Measurements from ENCODE around the gene MAMLD1.

MAMLD1 gene

GRCh38 chrX:150408007-150408406 is 44.9 kb downstream of the MAMLD1 start:
- DNase-seq (ENCODE audit: low spot score): no peak

GRCh38 chrX:150408561-150408960 is 45.4 kb downstream of the MAMLD1 start:
- no peak for DNase-seq (ENCODE audit: low spot score)

- no peak for DNase-seq (ENCODE audit: low spot score)
Observed at GRCh38 chrX:150409486-150409885, 46.4 kb downstream of the MAMLD1 start.

- DNase-seq (ENCODE audit: low spot score): no peak
Observed at GRCh38 chrX:150409964-150410363, 46.8 kb downstream of the MAMLD1 start.

- DNase-seq (ENCODE audit: low spot score): no peak
Observed at GRCh38 chrX:150410513-150410912, 47.4 kb downstream of the MAMLD1 start.

DNA sequence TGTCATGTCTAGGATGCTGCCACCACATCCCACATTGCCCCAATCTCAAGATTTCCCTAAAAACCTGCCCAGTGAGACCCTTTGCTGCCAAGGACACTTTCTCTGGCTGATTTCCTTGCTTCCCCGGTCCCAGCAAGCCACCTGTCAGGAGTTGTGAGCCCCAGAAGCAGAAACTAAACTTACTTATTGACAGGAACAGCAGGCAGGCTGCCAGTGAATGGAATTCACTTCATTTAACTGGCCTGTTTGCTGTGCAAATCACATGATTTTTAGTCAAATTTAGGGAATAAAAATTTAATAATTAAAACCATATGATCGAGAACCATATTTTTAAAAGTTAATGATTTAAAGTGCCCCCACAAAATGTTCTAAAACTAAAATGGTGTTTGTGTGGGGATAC is 48.5 kb downstream of the MAMLD1 start:
- DNase-seq (ENCODE audit: low spot score): no peak

GRCh38 chrX:150414228-150414627 is 51.1 kb downstream of the MAMLD1 start:
- no peak for DNase-seq (ENCODE audit: low spot score)

DNA sequence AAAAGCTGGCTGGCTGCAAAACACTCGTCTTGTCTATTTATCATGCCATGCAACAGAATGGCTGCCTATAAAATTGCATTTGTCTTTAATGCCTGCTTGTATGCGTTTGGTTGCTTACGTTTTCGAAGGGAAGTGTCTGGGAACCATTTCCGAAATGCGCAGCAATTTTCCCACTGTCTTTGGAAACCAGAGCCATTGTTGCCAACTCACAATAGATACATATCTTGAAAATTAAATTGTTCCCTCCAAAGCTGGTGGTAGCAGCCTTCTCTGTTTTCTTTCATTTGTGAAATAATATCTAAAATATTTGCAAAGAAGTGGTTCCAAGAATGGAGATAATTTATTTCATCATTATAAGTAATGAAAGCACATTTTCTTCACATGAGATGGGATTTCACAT is 53.4 kb downstream of the MAMLD1 start:
- DNase-seq (ENCODE audit: low spot score): no peak

DNA sequence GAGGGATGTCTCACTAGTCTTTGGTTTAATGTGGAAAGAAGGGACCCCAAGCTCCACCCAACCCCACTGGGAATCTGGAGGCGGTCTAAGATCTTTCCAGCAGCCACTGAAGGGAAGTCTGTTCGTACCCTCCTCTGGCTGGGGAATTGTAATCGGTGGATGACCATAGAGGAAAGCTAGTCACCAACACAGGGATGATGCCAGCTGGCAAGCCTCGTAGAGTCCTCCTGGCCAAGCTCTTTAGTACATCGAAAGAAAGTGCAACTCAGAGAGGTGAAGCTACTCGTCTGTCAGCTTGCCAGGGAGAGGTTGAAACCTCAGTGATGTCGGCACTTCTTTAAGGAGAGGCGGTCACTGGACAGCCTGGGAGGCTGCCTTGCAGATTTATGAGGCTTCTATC is 58.7 kb downstream of the MAMLD1 start:
- no peak for DNase-seq (ENCODE audit: low spot score)

DNA sequence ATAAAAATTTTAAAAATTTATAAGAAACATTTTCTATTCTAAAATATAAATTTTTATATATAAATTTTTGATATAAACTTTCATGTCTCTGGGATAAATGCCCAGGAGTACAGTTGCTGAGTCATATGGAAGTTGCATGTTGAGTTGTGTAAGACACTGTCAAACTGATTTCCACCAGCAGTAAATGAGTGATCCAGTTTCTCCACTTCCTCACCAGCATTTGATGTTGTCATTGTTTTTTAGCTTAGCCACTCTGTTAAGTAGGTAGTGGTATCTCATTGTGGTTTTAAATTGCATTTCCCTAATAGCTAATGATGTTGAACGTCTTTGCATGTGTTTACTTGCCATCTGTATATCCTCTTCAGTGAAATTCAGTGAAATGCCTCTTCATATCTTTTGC is 66.5 kb downstream of the MAMLD1 start:
- DNase-seq (ENCODE audit: low spot score): no peak

- DNase-seq (ENCODE audit: low spot score): no peak
Observed at GRCh38 chrX:150436195-150436594, 73.1 kb downstream of the MAMLD1 start.

- DNase-seq (ENCODE audit: low spot score): no peak
Observed at GRCh38 chrX:150438165-150438564, 75.0 kb downstream of the MAMLD1 start.

DNA sequence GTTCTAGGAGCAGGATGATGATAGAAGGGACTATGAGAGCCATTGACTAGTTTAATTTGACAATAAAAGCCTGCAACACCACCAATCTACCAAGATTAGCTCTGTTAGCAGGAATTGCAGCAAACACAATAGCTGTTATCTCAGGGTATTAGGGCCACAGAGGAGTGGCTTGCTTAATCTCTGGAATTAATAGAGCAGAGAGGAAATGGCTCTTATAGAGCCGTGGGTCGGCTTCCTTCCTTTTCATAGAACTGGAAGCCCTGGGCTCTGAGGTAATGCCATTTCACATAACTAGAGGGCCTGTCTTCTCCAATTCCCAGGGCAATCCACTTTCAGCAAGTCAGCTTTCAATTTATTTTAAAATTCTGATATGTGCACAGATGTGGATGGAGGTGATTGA is 83.0 kb downstream of the MAMLD1 start:
- no peak for DNase-seq (ENCODE audit: low spot score)

GRCh38 chrX:150446995-150447394 is 83.9 kb downstream of the MAMLD1 start:
- no peak for DNase-seq (ENCODE audit: low spot score)

GRCh38 chrX:150449313-150449712 is 86.2 kb downstream of the MAMLD1 start:
- no peak for DNase-seq (ENCODE audit: low spot score)

GRCh38 chrX:150450519-150451177 is 87.5 kb downstream of the MAMLD1 start:
- DNase-seq (ENCODE audit: low spot score): no peak

DNA sequence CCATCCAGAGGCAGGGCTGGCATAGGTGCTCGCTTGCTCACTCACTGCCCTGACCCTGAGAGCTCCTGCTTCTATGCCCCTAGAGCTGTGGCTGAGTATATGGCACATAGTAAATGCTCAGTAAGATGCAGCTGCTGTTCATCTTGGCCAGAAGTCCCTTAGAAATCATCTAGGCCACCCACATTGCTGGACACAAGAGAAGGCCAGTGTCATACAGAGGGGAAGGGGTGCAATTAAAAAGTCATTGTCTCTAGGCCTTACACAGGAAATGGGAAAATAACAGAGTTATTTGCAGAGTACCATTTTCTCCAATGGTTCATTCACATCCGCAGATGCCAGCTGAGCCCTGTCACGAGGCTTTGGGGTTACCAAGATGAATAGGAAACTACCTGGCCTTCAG is 88.8 kb downstream of the MAMLD1 start:
- DNase-seq (ENCODE audit: low spot score): no peak

GRCh38 chrX:150454083-150454482 is 91.0 kb downstream of the MAMLD1 start:
- DNase-seq (ENCODE audit: low spot score): no peak

DNA sequence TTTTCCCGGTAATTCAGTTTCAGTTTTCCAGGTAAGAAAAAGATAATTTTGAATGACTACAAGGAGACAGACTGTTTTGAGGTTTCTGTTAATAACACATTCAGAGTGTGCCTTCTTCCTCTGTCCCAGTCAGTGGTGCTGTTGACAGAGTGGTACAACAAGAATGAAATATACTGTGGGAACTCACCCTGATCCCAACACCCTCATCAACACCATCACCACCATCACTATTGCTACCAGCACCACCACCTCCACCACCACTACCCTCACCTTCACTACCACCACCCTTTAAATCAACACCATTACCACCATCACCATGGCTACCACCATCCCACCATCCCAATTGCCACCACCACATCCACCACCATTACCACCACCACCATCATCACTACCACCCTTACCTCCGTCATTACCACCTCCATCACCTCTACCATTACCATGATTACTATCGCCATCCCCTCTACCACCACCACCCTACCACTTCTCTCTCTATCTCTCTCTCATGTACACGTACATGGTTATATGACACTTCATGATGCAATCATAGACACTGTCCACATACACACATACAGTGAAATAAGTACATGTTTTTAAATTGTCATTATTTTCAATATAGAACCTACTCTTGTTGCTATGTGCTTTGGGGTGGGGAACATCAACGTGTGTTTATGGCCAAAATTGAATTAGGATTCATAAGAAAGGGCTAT is 91.5 kb downstream of the MAMLD1 start:
- no peak for DNase-seq (ENCODE audit: low spot score)

- no peak for DNase-seq (ENCODE audit: low spot score)
Observed at GRCh38 chrX:150455215-150455608, 92.1 kb downstream of the MAMLD1 start.

DNA sequence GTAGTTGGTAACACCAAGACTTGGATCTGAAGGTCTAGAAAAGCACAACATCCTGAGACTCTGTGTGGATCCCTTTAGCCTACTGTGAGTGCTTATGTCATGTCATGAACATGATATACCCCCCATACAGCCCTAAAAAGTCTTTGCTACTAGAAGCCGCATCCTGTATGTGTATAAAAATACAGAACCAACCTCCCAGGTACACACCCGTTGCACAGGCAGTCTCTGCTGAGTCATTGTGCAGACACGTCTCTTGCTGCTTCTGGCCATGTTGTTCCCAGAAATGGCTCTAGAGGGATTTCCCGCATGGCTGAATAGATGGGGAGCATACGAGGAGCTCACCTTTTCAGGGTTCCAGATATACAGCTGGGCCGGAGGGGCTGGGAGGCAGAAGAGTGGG is 93.3 kb downstream of the MAMLD1 start:
- DNase-seq (ENCODE audit: low spot score): no peak

- DNase-seq (ENCODE audit: low spot score): no peak
Observed at GRCh38 chrX:150456941-150457340, 93.8 kb downstream of the MAMLD1 start.

DNA sequence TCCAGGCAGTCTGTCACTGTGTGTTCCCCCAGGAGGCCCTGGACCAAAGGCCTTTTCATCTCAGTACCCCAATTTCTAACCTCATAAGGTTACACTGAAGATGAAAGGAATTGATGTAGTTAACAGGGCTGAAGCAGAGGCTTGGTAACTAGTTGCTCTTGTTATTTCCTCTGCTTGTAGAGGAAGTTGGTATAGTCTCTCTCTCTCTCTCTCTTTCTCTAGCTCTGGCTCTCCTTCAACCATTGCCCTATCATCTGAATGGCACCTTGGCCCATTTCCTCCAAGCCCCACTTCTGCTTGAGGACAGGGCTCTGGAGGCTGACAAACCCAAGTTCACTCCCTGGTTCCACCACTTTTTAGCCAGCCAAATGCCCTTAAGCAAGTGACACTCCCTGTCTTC is 96.1 kb downstream of the MAMLD1 start:
- DNase-seq (ENCODE audit: low spot score): no peak

DNA sequence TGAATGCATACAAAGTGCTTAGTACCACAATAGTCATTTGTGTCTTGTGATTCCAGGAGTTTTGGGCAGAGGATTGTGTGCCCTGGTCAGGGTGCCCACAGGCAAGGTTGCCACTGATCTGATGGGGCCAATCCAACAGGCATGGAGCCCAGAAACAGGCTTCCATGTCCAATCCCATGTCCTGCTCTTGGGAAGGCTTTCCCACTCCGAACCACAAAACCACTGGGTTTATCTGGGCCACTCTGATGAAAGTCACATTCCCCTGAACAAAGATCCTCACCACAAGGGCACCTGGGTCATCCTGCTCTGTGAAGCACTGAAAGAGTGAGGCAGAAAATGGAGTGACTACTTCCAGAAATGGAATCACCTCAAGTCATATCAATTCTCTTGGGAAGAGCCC is 96.9 kb downstream of the MAMLD1 start:
- no peak for DNase-seq (ENCODE audit: low spot score)
